ENCODE results near the gene HOXB4. TPM values are rescaled to one million over a fixed set of nuclear protein-coding genes. Genes with fewer than 3 reads are reported as not detected.

Gene HOXB4
- polyA plus RNA-seq: under 1 TPM in 2 of 3 donors, not detected in 1; 0.14 to 0.53 TPM

DNA sequence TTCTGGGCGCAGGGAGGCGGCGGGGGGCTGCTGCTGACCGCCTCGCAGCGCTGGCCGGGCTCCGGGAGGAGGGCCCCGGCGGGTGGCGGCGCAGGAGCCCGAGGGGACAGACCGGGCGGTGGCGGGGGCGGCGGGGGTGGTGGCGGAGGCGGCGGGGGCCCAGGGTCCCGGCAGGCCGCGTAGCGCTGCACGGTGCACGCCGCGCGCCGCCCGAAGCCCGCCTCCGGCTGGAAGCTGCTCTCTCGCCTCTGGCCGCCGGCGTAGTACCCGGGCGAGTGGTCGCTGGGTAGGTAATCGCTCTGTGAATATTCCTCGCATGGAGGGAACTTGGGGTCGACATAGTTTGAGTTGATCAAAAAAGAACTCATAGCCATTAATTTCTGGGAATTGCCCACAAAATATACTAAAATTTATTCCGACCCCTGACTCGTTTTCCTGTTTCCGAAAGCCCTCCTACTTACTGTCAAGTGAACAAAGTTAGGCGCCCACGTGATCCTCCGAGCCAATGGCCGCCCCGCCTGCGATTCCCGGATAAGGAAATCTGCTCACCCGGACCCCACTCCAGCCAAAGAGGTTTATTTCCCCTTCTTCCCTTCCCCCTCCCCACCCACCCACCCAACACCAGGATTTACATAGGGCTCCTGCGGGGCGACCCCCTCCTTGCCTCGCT, at the start of gene HOXB4:
Gene HOXB4 (minus strand): TSS at position 405 of the 670 bp plus-strand sequence. CDS start 31 bp downstream, at position 374.
- peaks cover 0 to 4% (median 0%) of the 10 kb centered on the region in 3 donors for H3K36me3 Mint-ChIP-seq
- H3K27ac Mint-ChIP-seq: peak within 1 kb of the TSS; percentile 78 to 93 (median 91)
- H3K9me3 Mint-ChIP-seq: no peaks in the 10 kb centered on the region
- H3K4me1 Mint-ChIP-seq: peaks cover 60 to 91% of the 10 kb centered on the region in 2 donors
- H3K27me3 Mint-ChIP-seq (ENCODE audit: low read depth in 3 of 3): peaks cover 14 to 31% (median 27%) of the 10 kb centered on the region in 3 donors
- DNase-seq: peak; percentile 74 to 76 (median 74)
- H3K4me3 Mint-ChIP-seq: peak within 1 kb of the TSS; percentile 87 to 97 (median 94)

DNA sequence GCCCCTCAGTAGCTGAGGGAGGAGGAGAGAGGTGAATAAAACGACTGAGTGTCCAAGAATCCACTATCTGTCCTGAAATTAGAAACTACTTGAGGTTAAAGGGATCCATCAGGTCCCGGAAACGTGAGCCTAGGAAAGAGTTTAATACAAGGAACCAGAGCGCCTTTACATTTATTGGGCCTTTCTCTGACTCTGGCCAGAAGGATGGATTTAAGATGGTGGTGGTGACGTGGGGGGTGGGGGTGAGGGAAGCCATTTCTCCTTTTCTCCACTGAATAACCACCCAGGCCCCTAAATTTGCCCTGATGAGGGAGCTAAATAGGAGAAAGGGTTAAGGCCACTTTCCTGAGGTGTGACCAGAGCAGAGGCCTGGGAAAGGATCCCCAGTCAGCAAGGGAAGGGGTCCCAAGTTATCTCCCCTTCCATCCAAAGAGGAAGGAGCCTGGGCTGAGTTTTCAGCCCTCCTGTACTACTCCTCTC, 49.0 kb upstream of the HOXB4 start:
- Mint-ChIP-seq H3K4me1 (peaks cover 15 to 19% of the 10 kb centered on the region in 2 donors), H3K9me3 (no peaks in the 10 kb centered on the region), H3K4me3 (peak overlapping the region; percentile 78 to 91 (median 88)), H3K36me3 (no peaks in the 10 kb centered on the region), H3K27ac (peak overlapping the region in 2 of 6 donors; percentile 7 to 50), H3K27me3 (ENCODE audit: low read depth in 3 of 3) (peaks cover 28 to 56% (median 34%) of the 10 kb centered on the region in 3 donors)
- no peak for DNase-seq

DNA sequence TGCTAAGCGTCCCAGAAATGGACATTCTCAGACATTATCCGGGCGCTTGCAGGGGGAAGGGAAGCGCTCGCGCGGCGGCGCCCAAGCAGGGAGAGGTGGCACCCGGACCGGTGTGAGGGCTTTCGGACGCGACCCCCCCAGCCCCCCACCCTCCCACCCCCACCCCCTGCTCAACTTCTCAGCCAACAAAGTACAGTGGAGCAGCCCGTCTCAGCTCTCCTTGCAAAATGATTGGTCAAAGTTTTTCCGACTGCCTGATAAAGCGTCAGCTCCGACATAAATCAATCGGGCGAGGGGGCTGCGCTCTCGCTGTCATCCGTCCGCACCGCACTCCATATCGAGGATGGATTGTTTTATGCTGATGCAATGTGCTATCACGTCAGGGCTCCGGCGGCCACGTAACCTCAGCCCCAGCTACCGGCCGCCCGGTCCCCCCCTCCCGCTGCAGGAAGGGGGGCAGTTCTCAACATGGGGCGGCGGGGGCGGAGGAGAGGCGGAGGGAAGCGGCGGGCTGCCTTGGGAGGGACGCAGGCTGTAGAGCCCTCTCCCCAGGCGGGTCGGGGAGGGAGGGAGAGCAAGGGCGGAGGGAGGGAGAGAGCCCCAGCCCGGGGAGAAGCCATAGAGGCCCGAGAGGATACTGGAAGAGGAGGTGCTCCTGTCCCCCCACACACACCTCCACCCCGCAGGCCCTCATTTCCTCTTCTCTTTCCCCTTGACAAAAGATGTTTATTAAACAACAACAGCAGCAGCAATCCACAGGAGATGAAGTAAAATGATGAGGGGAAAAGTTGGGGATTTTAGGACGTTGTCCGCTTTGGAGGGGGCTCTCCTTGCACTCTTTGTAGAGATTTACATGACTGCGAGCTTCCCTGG, 48.3 kb upstream of the HOXB4 start, which contains the start of gene HOXB9:
Gene HOXB9 (minus strand): TSS at position 114 of the 873 bp plus-strand sequence. CDS start 89 bp downstream, at position 25.
- Mint-ChIP-seq H3K4me1 (peaks cover 15 to 19% of the 10 kb centered on the region in 2 donors), H3K4me3 (peak within 1 kb of the TSS; percentile 78 to 91 (median 88)), H3K9me3 (no peaks in the 10 kb centered on the region), H3K27ac (peak within 1 kb of the TSS in 5 of 6 donors; percentile 50 to 92 (median 84)), H3K36me3 (no peaks in the 10 kb centered on the region), H3K27me3 (ENCODE audit: low read depth in 3 of 3) (peaks cover 30 to 59% (median 36%) of the 10 kb centered on the region in 3 donors)
- DNase-seq: peak; percentile 55 to 69 (median 60)

GRCh38 chr17:48625495-48626244, 47.5 kb upstream of the HOXB4 start:
- Mint-ChIP-seq H3K9me3 (no peaks in the 10 kb centered on the region), H3K4me1 (peaks cover 15 to 19% of the 10 kb centered on the region in 2 donors), H3K36me3 (no peaks in the 10 kb centered on the region), H3K27ac (peak overlapping the region in 3 of 6 donors; percentile 8 to 67 (median 50)), H3K4me3 (peak overlapping the region; percentile 78 to 90 (median 86)), H3K27me3 (ENCODE audit: low read depth in 3 of 3) (peaks cover 31 to 60% (median 36%) of the 10 kb centered on the region in 3 donors)
- peak in 2 of 3 donors; percentile 35 to 40 for DNase-seq

- Mint-ChIP-seq H3K27me3 (ENCODE audit: low read depth in 3 of 3) (peaks cover 29 to 59% (median 38%) of the 10 kb centered on the region in 3 donors), H3K36me3 (no peaks in the 10 kb centered on the region), H3K4me3 (peak overlapping the region; percentile 54 to 86 (median 78)), H3K9me3 (no peaks in the 10 kb centered on the region), H3K4me1 (peaks cover 15 to 19% of the 10 kb centered on the region in 2 donors), H3K27ac (no peak overlapping the region)
- DNase-seq: peak; percentile 31 to 35 (median 31)
Measured at GRCh38 chr17:48624544-48625494, 46.7 kb upstream of the HOXB4 start.

DNA sequence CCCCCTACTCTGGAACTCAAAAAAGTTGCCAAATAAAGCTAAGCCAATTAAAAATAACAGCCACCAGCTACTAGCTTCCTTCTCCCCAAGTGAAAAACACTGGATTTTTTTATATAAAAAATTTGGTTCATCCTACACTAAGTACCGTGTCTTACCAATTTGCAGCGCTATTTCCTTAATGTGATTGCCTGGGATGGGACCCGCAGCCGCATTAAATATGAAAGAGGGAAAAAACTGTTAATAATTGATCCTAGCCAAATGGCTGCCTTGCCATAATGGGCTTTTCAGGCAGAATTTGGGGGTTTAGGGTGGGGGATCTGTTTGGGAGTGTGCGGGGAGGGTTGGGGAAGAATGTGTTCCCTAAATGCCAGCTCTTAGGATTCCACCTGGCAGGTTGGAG, 46.0 kb upstream of the HOXB4 start:
- H3K27me3 Mint-ChIP-seq (ENCODE audit: low read depth in 3 of 3): peaks cover 33 to 60% (median 43%) of the 10 kb centered on the region in 3 donors
- peak overlapping the region in 3 of 5 donors; percentile 35 to 54 (median 54) for H3K4me3 Mint-ChIP-seq
- no peaks in the 10 kb centered on the region for H3K36me3 Mint-ChIP-seq
- H3K4me1 Mint-ChIP-seq: peaks cover 15 to 25% of the 10 kb centered on the region in 2 donors
- DNase-seq: no peak
- H3K9me3 Mint-ChIP-seq: no peaks in the 10 kb centered on the region
- H3K27ac Mint-ChIP-seq: no peak overlapping the region

DNA sequence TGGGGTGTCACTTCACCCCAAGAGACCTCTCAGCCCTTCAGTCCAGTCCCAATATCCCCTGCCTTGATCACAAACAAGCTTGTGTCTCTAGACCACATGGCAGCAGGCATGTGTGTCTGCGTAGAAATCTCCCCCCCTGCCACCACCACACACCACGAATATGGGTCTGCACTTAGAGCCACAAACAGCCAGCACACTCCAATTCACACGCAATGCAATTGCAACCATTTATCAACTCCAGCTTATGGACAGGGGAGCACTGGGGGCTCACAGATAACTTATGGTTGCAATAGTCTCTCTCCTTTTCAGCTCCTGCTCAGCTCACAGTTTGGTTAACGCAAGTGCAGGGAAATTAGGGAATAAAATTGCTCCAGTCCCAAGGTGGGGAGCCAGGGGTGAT, 45.4 kb upstream of the HOXB4 start:
- H3K9me3 Mint-ChIP-seq: no peaks in the 10 kb centered on the region
- no peak for DNase-seq
- H3K4me1 Mint-ChIP-seq: peaks cover 18 to 30% of the 10 kb centered on the region in 2 donors
- peaks cover 38 to 65% (median 47%) of the 10 kb centered on the region in 3 donors for H3K27me3 Mint-ChIP-seq (ENCODE audit: low read depth in 3 of 3)
- H3K4me3 Mint-ChIP-seq: peak overlapping the region in 1 of 5 donors; percentile 42
- no peaks in the 10 kb centered on the region for H3K36me3 Mint-ChIP-seq
- H3K27ac Mint-ChIP-seq: no peak overlapping the region

DNA sequence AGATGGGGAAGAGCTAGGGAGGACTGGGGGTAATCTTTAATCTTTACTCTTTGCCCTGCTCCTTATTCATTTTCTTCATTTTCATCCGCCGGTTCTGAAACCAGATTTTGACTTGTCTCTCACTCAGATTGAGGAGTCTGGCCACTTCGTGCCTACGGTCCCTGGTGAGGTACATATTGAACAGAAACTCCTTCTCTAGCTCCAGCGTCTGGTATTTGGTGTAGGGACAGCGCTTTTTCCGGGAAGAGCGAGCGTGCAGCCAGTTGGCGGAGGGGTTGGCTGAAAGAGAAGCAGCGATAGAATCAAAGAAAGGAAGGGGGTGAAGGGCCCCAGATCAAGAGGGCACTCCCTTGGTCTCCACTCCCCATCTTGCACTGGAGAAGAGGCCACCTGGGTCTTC, 44.7 kb upstream of the HOXB4 start:
- Mint-ChIP-seq H3K4me1 (peaks cover 20 to 35% of the 10 kb centered on the region in 2 donors), H3K36me3 (no peaks in the 10 kb centered on the region), H3K27me3 (ENCODE audit: low read depth in 3 of 3) (peaks cover 41 to 65% (median 49%) of the 10 kb centered on the region in 3 donors), H3K9me3 (no peaks in the 10 kb centered on the region), H3K4me3 (peak overlapping the region in 1 of 5 donors; percentile 10), H3K27ac (no peak overlapping the region)
- no peak for DNase-seq

- Mint-ChIP-seq H3K27me3 (ENCODE audit: low read depth in 3 of 3) (peaks cover 50 to 69% (median 53%) of the 10 kb centered on the region in 3 donors), H3K27ac (no peak overlapping the region), H3K9me3 (no peaks in the 10 kb centered on the region), H3K4me1 (peaks cover 17 to 38% of the 10 kb centered on the region in 2 donors), H3K36me3 (no peaks in the 10 kb centered on the region), H3K4me3 (no peak overlapping the region)
- DNase-seq: no peak
Measured at GRCh38 chr17:48621410-48622392, 43.6 kb upstream of the HOXB4 start.

DNA sequence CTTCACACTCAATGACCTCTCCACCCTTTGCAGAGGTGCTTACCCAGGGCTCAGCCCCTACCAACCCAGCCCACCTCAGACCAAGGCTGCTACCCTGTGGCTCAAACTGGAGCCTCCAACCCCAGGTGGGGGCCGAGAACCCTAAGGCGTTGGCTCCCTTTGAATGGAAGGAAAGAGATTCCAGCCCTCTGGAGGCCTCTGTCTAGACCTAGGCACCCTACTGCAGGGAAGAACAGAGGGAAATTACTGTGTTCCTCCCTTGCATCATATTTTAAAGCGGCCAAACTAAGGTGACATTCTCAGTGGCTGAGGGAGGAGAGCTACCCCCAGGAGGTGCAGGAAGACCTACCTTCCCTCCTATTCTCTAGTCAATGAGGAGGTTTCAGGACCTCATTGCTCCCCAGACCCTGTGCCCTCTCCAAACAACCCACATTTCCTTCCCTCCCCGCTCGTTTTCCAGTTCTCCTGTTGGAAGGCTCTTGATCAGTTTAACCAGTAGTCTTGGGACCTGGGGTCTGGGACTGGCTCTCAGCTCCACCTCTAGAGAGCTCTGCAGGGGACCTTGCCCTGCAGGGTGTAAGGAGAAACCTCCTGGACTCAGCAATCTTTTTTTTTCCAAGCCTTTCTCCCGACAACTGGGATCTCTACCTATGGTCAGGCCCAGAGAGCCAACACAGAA, 42.5 kb upstream of the HOXB4 start:
- H3K9me3 Mint-ChIP-seq: no peaks in the 10 kb centered on the region
- no peaks in the 10 kb centered on the region for H3K36me3 Mint-ChIP-seq
- H3K27me3 Mint-ChIP-seq (ENCODE audit: low read depth in 3 of 3): peaks cover 54 to 74% (median 55%) of the 10 kb centered on the region in 3 donors
- DNase-seq: no peak
- H3K27ac Mint-ChIP-seq: no peak overlapping the region
- H3K4me1 Mint-ChIP-seq: peaks cover 11 to 29% of the 10 kb centered on the region in 2 donors
- H3K4me3 Mint-ChIP-seq: no peak overlapping the region

Measured in immature natural killer cell (primary cell).